Smooth muscle cell of bladder (primary cell): ENCODE measurements around the gene ATP6V0A4. TPM values are rescaled to one million over a fixed set of nuclear protein-coding genes. Genes with fewer than 3 reads are reported as not detected.

Experiments used
- total RNA-seq: library from RNA; depleted of rRNA; stranded (reverse); fragments of >200 nt; gene quantifications from 2 replicates; pipeline ENCODE4 v1.2.3, GENCODE V29; 2014

Gene ATP6V0A4
- 0.09 and 0.14 TPM in 2 replicates for total RNA-seq

GRCh38 chr7:138797715-138798320, at the start of gene ATP6V0A4, which contains the start of gene TMEM213:
ATP6V0A4 (minus strand) TSS chr7:138798196; CDS start chr7:138771247, 26,949 bp downstream.
TMEM213 (plus strand) TSS chr7:138797994; CDS start chr7:138798105, 111 bp downstream.

DNA sequence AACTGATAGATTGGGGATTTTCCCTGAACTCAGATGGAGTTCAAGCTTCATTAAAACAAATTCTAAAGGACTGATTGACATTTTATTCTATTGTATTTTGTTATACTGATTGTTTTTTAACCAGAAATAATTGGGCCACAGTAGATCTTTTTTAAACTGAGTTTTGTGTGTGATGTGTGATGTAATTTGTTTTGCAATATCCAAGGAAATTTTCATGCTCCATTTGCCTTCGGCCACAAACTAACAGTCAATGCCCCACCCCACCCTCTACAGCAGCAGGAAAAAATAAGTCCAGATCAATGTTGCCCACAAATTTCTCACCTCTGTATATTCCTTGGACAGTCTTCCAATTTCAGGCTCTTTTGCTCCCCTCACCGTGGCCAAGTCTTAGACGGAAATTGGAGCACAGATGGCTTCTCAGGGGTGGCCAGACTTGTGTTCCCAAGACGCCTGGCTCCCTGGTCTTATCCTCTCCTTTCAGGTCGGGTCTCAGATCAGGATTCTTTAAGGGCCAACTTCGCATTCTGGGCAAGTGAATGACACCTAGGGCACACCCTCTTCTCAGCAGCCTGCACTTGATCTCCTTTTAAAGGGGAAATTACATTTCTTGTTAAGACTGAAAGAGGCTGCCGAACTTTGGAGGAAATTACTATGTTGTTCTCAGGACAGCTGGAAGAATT, 97.0 kb downstream of the ATP6V0A4 start, which contains the start of gene SVOPL:
SVOPL (minus strand) TSS at position 506 of the 680 bp plus-strand sequence. CDS start 22,317 bp downstream, outside the sequence.

Other genes with a start within 250 kb of the ATP6V0A4 start
- not detected in 2 replicates for gene SVOPL, start 96.8 kb downstream of the ATP6V0A4 start, total RNA-seq
- gene TMEM213, start 202 bp downstream of the ATP6V0A4 start, total RNA-seq, result not detected in 2 replicates
- 1.4 and 1.5 TPM in 2 replicates for gene KIAA1549, start 183.2 kb upstream of the ATP6V0A4 start, total RNA-seq
- 3.4 and 7.7 TPM in 2 replicates for gene ZC3HAV1L, start 237.8 kb upstream of the ATP6V0A4 start, total RNA-seq